ENCODE data around the gene BICRA.
"Not testable (repeated sequence)": the region's sequence is repeated elsewhere in the genome, so short reads cannot be mapped to it uniquely, and the experiment has no call there.

The BICRA gene

GRCh38 chr19:47695533-47696262 is 86.8 kb downstream of the BICRA start:
- DNase-seq: no peak

GRCh38 chr19:47696635-47697034 is 87.7 kb downstream of the BICRA start:
- DNase-seq: no peak

- DNase-seq: peak; percentile 19
Observed at GRCh38 chr19:47697863-47698609, 89.1 kb downstream of the BICRA start.

GRCh38 chr19:47698631-47699359 is 89.9 kb downstream of the BICRA start:
- DNase-seq: no peak

GRCh38 chr19:47699360-47699917 is 90.5 kb downstream of the BICRA start:
- DNase-seq: no peak

GRCh38 chr19:47700934-47701716 is 92.2 kb downstream of the BICRA start:
- no peak for DNase-seq

- DNase-seq: no peak
Observed at GRCh38 chr19:47701717-47702552, 93.0 kb downstream of the BICRA start.

- DNase-seq: no peak
Observed at GRCh38 chr19:47702671-47703070, 93.7 kb downstream of the BICRA start.

GRCh38 chr19:47703301-47703700 is 94.4 kb downstream of the BICRA start:
- DNase-seq: no peak

GRCh38 chr19:47704024-47704423 is 95.1 kb downstream of the BICRA start:
- no peak for DNase-seq

- no peak for DNase-seq
Observed at GRCh38 chr19:47704656-47705055, 95.7 kb downstream of the BICRA start.

GRCh38 chr19:47707135-47707925 is 98.4 kb downstream of the BICRA start:
- peak; percentile 10 for DNase-seq

- DNase-seq: no peak
Observed at GRCh38 chr19:47711652-47712242, 102.8 kb downstream of the BICRA start.

GRCh38 chr19:47713046-47714021 is 104.4 kb downstream of the BICRA start, which contains the start of gene EHD2:
Gene EHD2 (plus strand): TSS chr19:47713422. CDS start chr19:47716613, 3,191 bp downstream.
- DNase-seq: no peak

GRCh38 chr19:47714339-47714738 is 105.4 kb downstream of the BICRA start:
- DNase-seq: no peak

GRCh38 chr19:47714855-47715254 is 105.9 kb downstream of the BICRA start:
- DNase-seq: not testable (repeated sequence)

- no peak for DNase-seq
Observed at GRCh38 chr19:47716270-47716937, 107.5 kb downstream of the BICRA start.

GRCh38 chr19:47718415-47719046 is 109.6 kb downstream of the BICRA start:
- not testable (repeated sequence) for DNase-seq

Data from SHP77 treated with DMSO at 0.1 percent for 48 hours (cell line).